Ascending aorta (tissue), 2 donors: Measurements from ENCODE around the gene TUFT1. TPM values are rescaled to one million over a fixed set of nuclear protein-coding genes. Genes with fewer than 3 reads are reported as not detected.
"Not testable (repeated sequence)": the region's sequence is repeated elsewhere in the genome, so short reads cannot be mapped to it uniquely, and the experiment has no call there.

ENCODE experiments used
- DNase-seq, 2 donors: peaks; one replicate each; pipeline ENCODE4 v3.0.0-alpha.2; 2019; ENCODE audit warnings: low spot score in 2 of 2
- H3K27ac ChIP-seq, 2 donors: fragments of 200-600 bp; sonication (generic); one replicate each; pipeline ENCODE4 v1.5.1; 2016 to 2017; ENCODE audit warnings: mild to moderate bottlenecking in 1 of 2
- H3K27me3 ChIP-seq: fragments of 200-600 bp; sonication (generic); one replicate; pipeline ENCODE4 v1.5.1; 2017
- H3K36me3 ChIP-seq, 2 donors: fragments of 200-600 bp; sonication (generic); one replicate each; pipeline ENCODE4 v1.5.1; 2016
- H3K4me1 ChIP-seq, 2 donors: fragments of 200-600 bp; sonication (generic); one replicate each; pipeline ENCODE4 v1.5.1; 2016 to 2017; ENCODE audit warnings: mild to moderate bottlenecking in 1 of 2
- H3K4me3 ChIP-seq, 2 donors: fragments of 200-600 bp; sonication (generic); one replicate each; pipeline ENCODE4 v1.5.1; 2016 to 2017; ENCODE audit warnings: mild to moderate bottlenecking in 1 of 2
- H3K9me3 ChIP-seq, 2 donors: fragments of 200-600 bp; sonication (generic); one replicate each; pipeline ENCODE4 v1.5.1; 2016
- CTCF ChIP-seq, 3 experiments: fragments of 200-600 bp in 2 of 3; fragments of 450-650 bp in 1 of 3; sonication (generic) in 2 of 3; IDR thresholded peaks; one replicate each; pipeline ENCODE4 v1.5.1; 2016 to 2019; ENCODE audit warnings: antibody characterized with exemption in 3 of 3, mild to moderate bottlenecking in 1 of 3, moderate library complexity in 1 of 3
- intact Hi-C: fragments of 100-400 bp; cut with DNase I; formaldehyde crosslinking; loops from one replicate; pipeline ENCODE4 v1.15.1; 2023
- total RNA-seq: library from RNA; depleted of rRNA; stranded (reverse); fragments of >200 nt; gene quantifications from one replicate; pipeline ENCODE4 v1.1.0, GENCODE V29; 2016

The TUFT1 gene
- total RNA-seq, 1 donor from 2014 or later, result 2.3 TPM

- no peak for TF ChIP-seq CTCF (IDR thresholded peaks at IDR 0.05)
- Histone ChIP-seq H3K4me1 (no peaks in the 10 kb centered on the region), H3K9me3 (no peaks in the 10 kb centered on the region), H3K4me3 (no peak overlapping the region), H3K27ac (no peak overlapping the region), H3K27me3 (no peaks in the 10 kb centered on the region), H3K36me3 (no peaks in the 10 kb centered on the region)
- intact Hi-C loops, result no loop called here
- no peak for DNase-seq
Observed at GRCh38 chr1:151518431-151518830, 21.7 kb upstream of the TUFT1 start.

- no peaks in the 10 kb centered on the region for H3K9me3 ChIP-seq
- no peaks in the 10 kb centered on the region for H3K4me1 ChIP-seq
- no peak for TF ChIP-seq CTCF (IDR thresholded peaks at IDR 0.05)
- DNase-seq, result no peak
- intact Hi-C loops, result no loop called here
- H3K4me3 ChIP-seq, result no peak overlapping the region
- no peaks in the 10 kb centered on the region for H3K27me3 ChIP-seq
- H3K27ac ChIP-seq, result no peak overlapping the region
- H3K36me3 ChIP-seq, result no peaks in the 10 kb centered on the region
Observed at GRCh38 chr1:151518936-151519335, 21.2 kb upstream of the TUFT1 start.

GRCh38 chr1:151519667-151520066 lies 20.4 kb upstream of the TUFT1 start:
- Histone ChIP-seq H3K9me3 (no peaks in the 10 kb centered on the region), H3K27ac (no peak overlapping the region), H3K36me3 (no peaks in the 10 kb centered on the region), H3K4me3 (no peak overlapping the region), H3K4me1 (no peaks in the 10 kb centered on the region), H3K27me3 (no peaks in the 10 kb centered on the region)
- TF ChIP-seq CTCF (IDR thresholded peaks at IDR 0.05), result no peak
- no peak for DNase-seq
- intact Hi-C loops, result no loop called here

- TF ChIP-seq CTCF (IDR thresholded peaks at IDR 0.05), result no peak
- no peak overlapping the region for H3K27ac ChIP-seq
- intact Hi-C loops, result no loop called here
- no peaks in the 10 kb centered on the region for H3K36me3 ChIP-seq
- no peaks in the 10 kb centered on the region for H3K27me3 ChIP-seq
- no peaks in the 10 kb centered on the region for H3K4me1 ChIP-seq
- no peak for DNase-seq
- H3K9me3 ChIP-seq, result no peaks in the 10 kb centered on the region
- H3K4me3 ChIP-seq, result no peak overlapping the region
Observed at GRCh38 chr1:151520359-151520758, 19.8 kb upstream of the TUFT1 start.

GRCh38 chr1:151522427-151522826 lies 17.7 kb upstream of the TUFT1 start:
- H3K36me3 ChIP-seq, DNase-seq, intact Hi-C loops, H3K9me3 ChIP-seq, H3K4me3 ChIP-seq, H3K27me3 ChIP-seq, H3K27ac ChIP-seq, H3K4me1 ChIP-seq: not testable (repeated sequence)

- Histone ChIP-seq H3K27me3 (no peaks in the 10 kb centered on the region), H3K27ac (no peak overlapping the region), H3K4me3 (no peak overlapping the region), H3K36me3 (no peaks in the 10 kb centered on the region), H3K9me3 (no peaks in the 10 kb centered on the region), H3K4me1 (no peaks in the 10 kb centered on the region)
- no peak for DNase-seq
- intact Hi-C loops, result no loop called here
- TF ChIP-seq CTCF (IDR thresholded peaks at IDR 0.05), result no peak
Observed at GRCh38 chr1:151523326-151523725, 16.8 kb upstream of the TUFT1 start.
